ENCODE measurements around the gene LEPR. TPM values are rescaled to one million over a fixed set of nuclear protein-coding genes. Genes with fewer than 3 reads are reported as not detected.

LEPR gene
- total RNA-seq, 4 donors from 2014 or later = 1.2 to 20.4 (median 6.3) TPM

- Histone ChIP-seq H3K4me1 (peaks cover 22 to 54% (median 34%) of the 10 kb centered on the region in 3 donors), H3K9me3 (no peaks in the 10 kb centered on the region), H3K4me3 (peak overlapping the region in 3 of 4 donors; percentile 84 to 93 (median 92)), H3K27ac (peak overlapping the region; percentile 95 to 99 (median 98)), H3K27me3 (no peaks in the 10 kb centered on the region), H3K36me3 (peaks cover 8 to 20% (median 9%) of the 10 kb centered on the region in 3 donors)
- DNase-seq = no peak
- WGBS, 2 donors = 81 to 86% methylated on average over 12 of the region's 12 CpGs
- intact Hi-C loops (cut with DNase I) = no loop called here
- TF ChIP-seq, protein P1, sequence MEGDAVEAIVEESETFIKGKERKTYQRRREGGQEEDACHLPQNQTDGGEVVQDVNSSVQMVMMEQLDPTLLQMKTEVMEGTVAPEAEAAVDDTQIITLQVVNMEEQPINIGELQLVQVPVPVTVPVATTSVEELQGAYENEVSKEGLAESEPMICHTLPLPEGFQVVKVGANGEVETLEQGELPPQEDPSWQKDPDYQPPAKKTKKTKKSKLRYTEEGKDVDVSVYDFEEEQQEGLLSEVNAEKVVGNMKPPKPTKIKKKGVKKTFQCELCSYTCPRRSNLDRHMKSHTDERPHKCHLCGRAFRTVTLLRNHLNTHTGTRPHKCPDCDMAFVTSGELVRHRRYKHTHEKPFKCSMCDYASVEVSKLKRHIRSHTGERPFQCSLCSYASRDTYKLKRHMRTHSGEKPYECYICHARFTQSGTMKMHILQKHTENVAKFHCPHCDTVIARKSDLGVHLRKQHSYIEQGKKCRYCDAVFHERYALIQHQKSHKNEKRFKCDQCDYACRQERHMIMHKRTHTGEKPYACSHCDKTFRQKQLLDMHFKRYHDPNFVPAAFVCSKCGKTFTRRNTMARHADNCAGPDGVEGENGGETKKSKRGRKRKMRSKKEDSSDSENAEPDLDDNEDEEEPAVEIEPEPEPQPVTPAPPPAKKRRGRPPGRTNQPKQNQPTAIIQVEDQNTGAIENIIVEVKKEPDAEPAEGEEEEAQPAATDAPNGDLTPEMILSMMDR (IDR thresholded peaks at IDR 0.05) = no peak
- no peak for TF ChIP-seq POLR2A (IDR thresholded peaks at IDR 0.05)
Observed at GRCh38 chr1:65422241-65423203, 2.1 kb downstream of the LEPR start.

DNA sequence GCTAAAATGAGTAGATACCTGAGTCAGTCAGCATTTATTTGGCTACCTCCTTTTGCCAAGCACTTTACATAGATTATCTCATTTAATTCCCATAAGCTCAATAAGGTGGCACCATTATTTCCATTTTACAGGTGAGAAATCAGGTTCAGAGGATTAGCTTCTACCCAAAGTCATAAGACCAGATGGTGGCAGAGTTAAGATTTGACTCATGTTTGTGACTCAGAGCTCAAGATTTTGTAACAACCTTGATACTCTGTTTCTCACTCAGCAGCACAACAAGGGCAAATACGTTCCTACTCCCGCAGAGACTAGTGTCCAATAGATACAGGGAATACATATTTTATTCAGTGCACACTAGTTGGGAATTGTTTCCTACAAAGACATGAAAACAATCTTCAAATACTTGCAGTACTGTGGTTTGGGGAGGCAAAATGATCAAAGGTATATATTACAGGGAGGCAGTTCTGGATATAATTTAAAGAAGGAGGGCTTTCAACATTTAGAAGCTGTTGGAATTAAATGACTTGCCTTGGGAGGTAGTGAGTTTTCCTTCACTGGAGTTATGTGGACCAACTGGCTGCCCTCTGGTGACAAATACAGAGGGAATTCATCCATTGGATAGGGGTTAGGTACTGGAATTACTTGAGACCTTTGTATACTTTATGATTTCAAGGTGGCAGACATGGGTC is 3.6 kb downstream of the LEPR start:
- TF ChIP-seq, protein P1 (IDR thresholded peaks at IDR 0.05) = no peak
- TF ChIP-seq POLR2A (IDR thresholded peaks at IDR 0.05) = no peak
- H3K4me3 ChIP-seq = no peak overlapping the region
- peaks cover 22 to 53% (median 34%) of the 10 kb centered on the region in 3 donors for H3K4me1 ChIP-seq
- peaks cover 8 to 36% (median 9%) of the 10 kb centered on the region in 3 donors for H3K36me3 ChIP-seq
- no peak for DNase-seq
- H3K27me3 ChIP-seq = no peaks in the 10 kb centered on the region
- H3K27ac ChIP-seq = peak overlapping the region; percentile 24 to 99 (median 79)
- no peaks in the 10 kb centered on the region for H3K9me3 ChIP-seq
- intact Hi-C loops (cut with DNase I) = no loop called here
- 30 to 40% methylated on average over 2 of the region's 2 CpGs for WGBS, 2 donors

- Histone ChIP-seq H3K27ac (peak overlapping the region; percentile 24 to 99 (median 79)), H3K4me3 (no peak overlapping the region), H3K36me3 (peaks cover 8 to 41% (median 9%) of the 10 kb centered on the region in 3 donors), H3K4me1 (peaks cover 22 to 53% (median 34%) of the 10 kb centered on the region in 3 donors), H3K9me3 (no peaks in the 10 kb centered on the region), H3K27me3 (no peaks in the 10 kb centered on the region)
- WGBS, 2 donors = 13 to 67% methylated on average over 1 of the region's 1 CpG
- no peak for TF ChIP-seq POLR2A (IDR thresholded peaks at IDR 0.05)
- TF ChIP-seq, protein P1 (IDR thresholded peaks at IDR 0.05) = no peak
- no peak for DNase-seq
- intact Hi-C loops (cut with DNase I) = no loop called here
Observed at GRCh38 chr1:65424573-65424889, 4.1 kb downstream of the LEPR start.

- intact Hi-C loops (cut with DNase I) = no loop called here
- 92 to 97% methylated on average over 2 of the region's 2 CpGs for WGBS, 2 donors
Observed at GRCh38 chr1:65425006-65425405, 4.5 kb downstream of the LEPR start.

GRCh38 chr1:65425697-65426096 is 5.2 kb downstream of the LEPR start:
- Histone ChIP-seq H3K27ac (no peak overlapping the region), H3K36me3 (peaks cover 8 to 50% (median 9%) of the 10 kb centered on the region in 3 donors), H3K4me3 (no peak overlapping the region), H3K27me3 (no peaks in the 10 kb centered on the region), H3K4me1 (peaks cover 22 to 62% (median 42%) of the 10 kb centered on the region in 3 donors), H3K9me3 (no peaks in the 10 kb centered on the region)
- 66 to 79% methylated on average over 3 of the region's 3 CpGs for WGBS, 2 donors
- intact Hi-C loops (cut with DNase I) = no loop called here
- TF ChIP-seq, protein P1 (IDR thresholded peaks at IDR 0.05) = no peak
- no peak for TF ChIP-seq POLR2A (IDR thresholded peaks at IDR 0.05)
- no peak for DNase-seq

More at GRCh38 chr1:65425006-65425405, 4.5 kb downstream of the LEPR start:
- Histone ChIP-seq H3K36me3 (peaks cover 8 to 44% (median 9%) of the 10 kb centered on the region in 3 donors), H3K9me3 (no peaks in the 10 kb centered on the region), H3K4me3 (no peak overlapping the region), H3K27me3 (no peaks in the 10 kb centered on the region), H3K27ac (peak overlapping the region in 2 of 4 donors; percentile 24 to 99), H3K4me1 (peaks cover 22 to 55% (median 35%) of the 10 kb centered on the region in 3 donors)
- DNase-seq = no peak
- TF ChIP-seq POLR2A (IDR thresholded peaks at IDR 0.05) = no peak

Data from esophagus squamous epithelium (tissue), 5 donors.